Urothelium cell line (cell line): ENCODE measurements around the gene HOXD9.

Experiments
- DNase-seq: peaks from one replicate; pipeline ENCODE4 v3.0.0; 2011; ENCODE audit warnings: low spot score, mixed read lengths
- FAIRE-seq: peaks from 2 replicates; lab custom pipeline; 2011; peaks lifted over from hg19 to GRCh38; lab: Jason Lieb, UNC

The HOXD9 gene

GRCh38 chr2:176109946-176110345 lies 12.6 kb upstream of the HOXD9 start:
- DNase-seq, result no peak
- FAIRE-seq, result no peak

GRCh38 chr2:176110415-176111308 lies 11.9 kb upstream of the HOXD9 start:
- no peak for FAIRE-seq
- DNase-seq, result no peak

- peak; percentile 69 for DNase-seq
- FAIRE-seq, result no peak
Observed at GRCh38 chr2:176111309-176111663, 11.2 kb upstream of the HOXD9 start.

GRCh38 chr2:176111846-176112374 lies 10.6 kb upstream of the HOXD9 start:
- DNase-seq, result no peak
- FAIRE-seq, result no peak

GRCh38 chr2:176112375-176113302 lies 9.9 kb upstream of the HOXD9 start:
- DNase-seq (no peak), FAIRE-seq (no peak)

GRCh38 chr2:176114120-176114929 lies 8.2 kb upstream of the HOXD9 start:
- DNase-seq (no peak), FAIRE-seq (no peak)

- DNase-seq, result no peak
- no peak for FAIRE-seq
Observed at GRCh38 chr2:176114930-176115625, 7.4 kb upstream of the HOXD9 start.

GRCh38 chr2:176115883-176116813 lies 6.4 kb upstream of the HOXD9 start, which contains the start of gene HOXD10:
Gene HOXD10 (plus strand): TSS chr2:176116778. CDS start chr2:176116834, 56 bp downstream.
- FAIRE-seq (no peak), DNase-seq (no peak)

GRCh38 chr2:176117162-176117822 lies 5.2 kb upstream of the HOXD9 start:
- FAIRE-seq, result no peak

GRCh38 chr2:176117823-176118371 lies 4.6 kb upstream of the HOXD9 start:
- DNase-seq, result no peak
- no peak for FAIRE-seq

More at GRCh38 chr2:176117162-176117822, 5.2 kb upstream of the HOXD9 start:
- no peak for DNase-seq

- DNase-seq, result peak; percentile 65
- FAIRE-seq, result no peak
Observed at GRCh38 chr2:176118601-176119339, 3.7 kb upstream of the HOXD9 start.

GRCh38 chr2:176120364-176121189 lies 1.9 kb upstream of the HOXD9 start:
- FAIRE-seq, result no peak
- no peak for DNase-seq

GRCh38 chr2:176121190-176122051 lies 1.1 kb upstream of the HOXD9 start:
- DNase-seq, result no peak
- no peak for FAIRE-seq

GRCh38 chr2:176122052-176122682 lies 352 bp upstream of the HOXD9 start:
- FAIRE-seq (no peak), DNase-seq (peak; percentile 48)
